NCI-H2196 (cell line): ENCODE data around the gene CAMSAP1.

Source experiments
- DNase-seq: peaks from one replicate; lab custom pipeline; 2025; ENCODE audit not compliant: unreplicated experiment; lab: John Stamatoyannopoulos, UW

Gene CAMSAP1

DNA sequence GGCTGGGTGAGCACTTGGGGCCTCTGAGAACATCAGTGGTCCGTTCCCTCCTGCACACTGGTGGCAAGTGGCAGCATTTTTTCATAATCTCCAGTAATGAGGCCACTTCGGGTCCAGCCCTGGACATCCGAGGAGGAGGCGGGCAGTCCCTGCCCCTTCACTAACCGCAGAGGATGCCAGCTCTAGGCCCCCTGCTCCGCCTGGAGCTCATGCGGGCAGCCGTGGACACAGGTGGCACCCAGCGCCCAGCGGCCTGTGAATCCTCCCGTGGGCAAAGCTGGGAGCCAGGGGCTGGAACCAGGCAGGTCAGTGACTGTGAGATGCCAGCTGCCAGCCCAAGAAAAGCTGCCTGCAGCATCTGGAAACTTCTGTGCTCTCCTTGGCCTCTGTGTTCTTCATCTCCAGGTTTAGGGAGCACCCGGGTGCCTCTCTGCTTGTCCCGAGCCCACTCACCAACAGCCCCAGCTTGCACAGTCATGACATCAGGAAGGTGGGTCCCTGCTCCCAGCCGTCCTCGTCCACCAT, 112.9 kb downstream of the CAMSAP1 start:
- DNase-seq: no peak

DNA sequence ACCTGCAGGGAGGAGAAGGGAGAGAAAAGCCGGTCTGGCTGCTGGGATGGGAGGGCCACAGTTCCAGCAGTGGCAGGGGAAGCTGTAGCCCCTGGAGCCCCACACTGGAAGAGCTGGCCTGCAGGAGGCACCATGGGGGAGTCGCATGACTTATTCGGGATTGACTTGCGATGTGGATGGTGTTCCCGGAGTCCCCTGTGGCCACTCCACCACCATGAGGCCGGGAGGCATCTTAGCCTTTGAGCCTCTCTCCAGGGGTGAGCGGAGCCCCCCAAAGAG, 113.3 kb downstream of the CAMSAP1 start:
- DNase-seq: no peak

DNA sequence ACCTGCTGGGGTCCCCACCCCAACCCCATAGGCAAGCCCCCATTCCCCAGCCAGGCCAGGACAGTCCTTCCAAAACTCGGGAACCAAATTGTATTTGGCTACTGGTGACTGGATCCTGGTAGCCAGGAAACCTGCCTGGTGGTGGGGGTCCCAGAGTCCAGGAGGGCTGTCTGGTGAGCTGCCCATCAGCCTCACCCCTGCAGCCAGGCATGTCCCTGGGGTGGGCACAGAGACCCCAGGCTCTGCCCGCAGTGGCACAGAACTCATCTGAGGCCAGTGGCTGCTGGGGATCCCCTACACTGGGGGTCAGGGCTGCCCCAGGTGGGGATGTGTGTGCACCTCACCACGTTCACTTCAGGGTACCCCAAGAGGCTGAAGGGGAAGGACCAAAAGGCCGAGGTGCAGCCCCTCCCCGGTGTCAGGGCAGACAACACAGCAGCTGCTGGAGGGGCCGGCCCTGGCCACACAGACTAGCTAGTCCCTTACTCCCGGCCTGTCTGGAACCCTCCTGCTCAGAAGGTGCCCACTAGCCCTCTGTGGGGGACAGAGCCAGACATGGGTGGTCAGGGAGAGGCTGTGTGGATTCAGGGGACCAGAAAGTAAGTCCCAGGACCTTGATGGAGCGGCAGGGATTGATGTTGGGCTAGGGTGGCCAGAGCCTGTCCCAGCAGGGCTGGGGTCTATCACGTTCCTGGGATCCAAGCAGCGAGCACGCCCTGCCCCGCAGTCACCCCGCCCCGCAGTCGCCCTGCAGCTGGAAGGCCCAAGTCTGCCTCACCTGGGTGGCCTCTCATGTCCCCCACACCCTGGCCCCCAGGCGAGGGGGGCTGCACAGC, 113.9 kb downstream of the CAMSAP1 start:
- DNase-seq: no peak

DNA sequence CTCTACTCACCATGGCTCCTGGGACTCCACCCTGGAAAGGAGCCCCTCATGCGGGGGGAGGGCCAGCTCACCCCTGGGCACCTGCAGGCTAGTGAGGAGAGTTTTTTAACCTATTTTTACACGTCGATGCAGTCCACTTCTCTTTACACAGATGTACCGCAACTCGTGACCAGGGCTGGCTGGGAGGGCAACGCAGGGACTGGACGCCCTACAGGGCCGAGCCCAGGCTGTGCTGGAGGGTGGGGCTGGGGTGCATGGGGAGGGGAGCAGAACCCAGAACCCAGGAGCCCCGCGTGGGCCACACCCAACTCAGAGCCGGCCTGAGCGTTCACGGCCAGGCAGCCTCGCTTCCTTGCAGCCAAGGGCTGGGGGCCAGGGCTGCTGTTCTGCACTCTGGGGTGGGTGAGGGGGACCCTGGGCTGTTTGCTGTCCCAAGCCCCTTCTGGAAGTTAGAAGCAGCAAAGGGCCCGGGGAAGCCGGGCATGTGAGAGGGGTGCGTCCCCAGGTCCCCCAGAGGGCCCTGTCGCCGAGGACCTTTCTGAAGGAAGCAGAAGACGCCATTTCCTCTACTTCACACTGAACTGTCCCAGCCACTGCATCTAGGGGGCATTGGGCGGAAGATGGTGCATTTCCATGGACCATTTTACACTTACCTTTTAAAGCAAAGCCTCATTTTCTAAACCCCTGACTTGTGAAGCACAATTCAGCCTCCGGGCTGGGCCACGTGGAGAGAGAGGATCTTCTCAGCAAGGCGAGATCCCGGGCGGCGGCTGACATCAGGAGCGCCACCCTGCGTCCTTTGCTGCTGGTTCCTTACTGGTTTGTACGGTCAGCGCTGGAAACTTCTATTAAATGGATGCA, 114.8 kb downstream of the CAMSAP1 start:
- no peak for DNase-seq

DNA sequence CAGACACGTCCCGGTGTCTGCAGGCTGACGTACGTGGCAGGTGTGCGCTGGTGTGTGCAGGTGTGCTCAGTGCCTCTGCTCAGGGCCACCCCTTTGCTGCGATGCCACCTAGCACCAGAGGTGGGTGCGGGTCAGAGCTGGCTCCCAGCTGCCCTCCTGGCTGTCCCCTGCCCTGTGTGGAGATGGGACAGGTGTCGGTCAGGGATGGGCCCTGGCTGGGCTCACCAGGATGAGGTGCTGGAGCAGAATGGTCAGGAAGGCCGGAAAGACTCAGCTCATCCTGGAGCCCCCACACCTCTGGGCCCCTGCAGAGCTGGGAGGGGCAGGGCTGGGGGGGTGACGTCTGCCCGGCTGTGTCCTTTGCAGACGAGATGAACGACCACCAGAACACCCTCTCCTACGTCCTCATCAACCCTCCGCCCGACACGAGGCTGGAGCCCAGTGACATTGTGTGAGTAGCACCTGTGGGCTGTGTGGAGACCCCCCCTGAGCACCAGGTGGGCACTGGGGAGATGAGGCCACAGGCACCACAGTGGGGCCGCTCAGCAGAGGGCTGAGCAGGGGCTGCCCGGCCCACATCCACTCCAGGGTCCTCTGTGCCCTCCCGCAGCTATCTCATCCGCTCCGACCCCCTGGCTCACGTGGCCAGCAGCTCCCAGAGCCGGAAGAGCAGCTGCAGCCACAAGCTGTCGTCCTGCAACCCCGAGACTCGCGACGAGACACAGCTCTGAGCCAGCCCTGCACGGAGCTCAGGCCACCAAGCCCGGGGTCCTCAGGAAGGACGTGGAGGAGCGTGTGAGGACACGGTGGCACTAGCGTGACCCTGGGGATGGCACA, 115.7 kb downstream of the CAMSAP1 start:
- DNase-seq: no peak

DNA sequence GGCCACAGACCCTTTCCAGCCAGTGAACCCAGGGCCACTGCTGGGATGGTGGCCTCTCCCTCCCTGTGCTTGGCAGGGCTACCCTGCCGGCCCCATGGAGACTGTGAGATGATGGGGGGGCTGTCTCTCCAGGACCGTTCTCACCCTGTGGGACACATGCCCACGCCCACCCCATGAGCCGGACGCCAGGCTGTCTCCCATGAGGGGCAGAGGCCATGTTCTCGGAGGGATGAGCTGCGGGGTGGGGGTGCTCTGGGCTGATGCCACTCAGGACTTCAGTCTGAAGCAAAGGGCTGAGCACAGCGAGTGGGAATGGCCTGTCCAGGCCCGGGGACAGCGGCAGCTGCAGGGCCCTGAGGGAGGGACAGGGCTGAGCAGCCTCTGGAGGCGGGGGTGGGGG, 116.5 kb downstream of the CAMSAP1 start:
- DNase-seq: no peak

DNA sequence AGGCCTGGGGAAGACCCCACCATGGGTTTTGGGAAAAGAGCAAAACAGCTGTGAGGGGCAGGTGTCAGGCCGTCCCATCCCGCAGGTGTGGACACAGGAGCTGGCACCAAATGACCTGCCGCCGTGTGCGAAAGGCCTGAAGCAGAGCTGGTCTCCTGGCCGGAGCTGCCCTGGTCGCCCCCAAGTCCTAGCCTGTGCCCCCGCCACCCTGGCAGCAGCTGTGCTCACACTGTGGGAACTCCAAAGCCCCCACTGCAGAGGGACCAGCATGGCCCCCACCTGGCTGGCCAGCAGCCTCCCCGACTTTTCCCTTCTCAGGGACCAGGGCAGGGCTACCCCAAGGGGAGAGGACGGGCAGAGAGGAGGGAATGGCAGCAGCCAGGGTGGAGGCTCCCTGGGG, 117.0 kb downstream of the CAMSAP1 start:
- no peak for DNase-seq

DNA sequence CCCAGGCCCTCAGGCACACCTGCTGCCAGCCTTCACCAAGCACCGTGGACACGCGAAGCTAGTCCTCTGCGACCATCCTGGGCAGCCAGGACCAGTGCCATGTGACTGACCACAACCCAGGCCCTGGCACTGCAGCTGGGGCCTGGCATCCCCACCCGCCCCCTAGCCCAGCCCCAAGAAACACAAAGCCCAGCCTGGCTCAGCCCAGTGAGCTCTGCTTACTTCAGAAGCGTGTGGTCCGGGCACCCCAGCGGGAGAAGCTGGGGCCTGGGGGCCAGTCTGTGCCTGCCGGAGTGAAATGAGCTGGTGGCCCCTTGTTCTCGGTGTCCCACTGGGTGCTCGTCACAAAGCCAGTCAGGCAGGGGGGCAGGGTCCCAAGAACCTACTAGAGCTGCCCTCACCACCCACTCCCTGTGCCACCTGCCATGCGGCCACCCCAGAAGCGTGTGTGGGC, 117.5 kb downstream of the CAMSAP1 start:
- no peak for DNase-seq

DNA sequence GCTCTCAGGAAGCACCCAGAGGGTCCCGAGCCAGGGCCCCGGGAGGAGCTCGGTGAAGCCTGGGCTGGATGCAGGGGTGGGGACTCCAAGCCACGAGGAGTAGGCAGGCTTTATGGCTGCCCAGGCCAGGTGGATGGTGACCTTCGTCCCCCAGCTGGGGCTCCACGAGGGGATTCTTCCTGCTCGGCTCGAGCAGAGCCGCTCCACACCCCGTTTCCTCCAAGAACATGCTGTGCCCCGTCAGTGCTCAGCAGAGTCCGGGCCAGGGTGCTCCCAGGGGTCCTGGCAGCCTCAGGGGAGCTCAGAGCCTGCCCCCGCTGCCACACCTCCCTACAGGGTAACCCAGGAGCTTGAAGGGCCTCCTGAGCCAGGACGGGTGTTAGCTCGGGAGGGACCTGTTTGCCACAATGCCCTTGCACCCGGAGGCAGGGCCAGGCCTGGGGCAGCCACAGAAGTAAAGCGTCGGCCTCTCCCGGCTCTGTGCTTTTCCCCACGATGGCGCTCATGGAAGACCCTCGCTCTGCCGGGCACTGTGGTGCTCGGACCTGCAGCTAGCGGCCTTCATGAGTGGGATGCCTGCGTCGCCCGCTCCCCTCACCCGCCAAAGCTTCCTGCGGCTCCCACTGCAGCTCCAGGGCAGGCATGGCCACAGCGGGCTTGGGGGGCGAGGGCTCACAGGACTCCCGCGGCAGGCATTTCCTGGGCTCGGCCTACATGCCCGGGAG, 118.6 kb downstream of the CAMSAP1 start:
- no peak for DNase-seq

DNA sequence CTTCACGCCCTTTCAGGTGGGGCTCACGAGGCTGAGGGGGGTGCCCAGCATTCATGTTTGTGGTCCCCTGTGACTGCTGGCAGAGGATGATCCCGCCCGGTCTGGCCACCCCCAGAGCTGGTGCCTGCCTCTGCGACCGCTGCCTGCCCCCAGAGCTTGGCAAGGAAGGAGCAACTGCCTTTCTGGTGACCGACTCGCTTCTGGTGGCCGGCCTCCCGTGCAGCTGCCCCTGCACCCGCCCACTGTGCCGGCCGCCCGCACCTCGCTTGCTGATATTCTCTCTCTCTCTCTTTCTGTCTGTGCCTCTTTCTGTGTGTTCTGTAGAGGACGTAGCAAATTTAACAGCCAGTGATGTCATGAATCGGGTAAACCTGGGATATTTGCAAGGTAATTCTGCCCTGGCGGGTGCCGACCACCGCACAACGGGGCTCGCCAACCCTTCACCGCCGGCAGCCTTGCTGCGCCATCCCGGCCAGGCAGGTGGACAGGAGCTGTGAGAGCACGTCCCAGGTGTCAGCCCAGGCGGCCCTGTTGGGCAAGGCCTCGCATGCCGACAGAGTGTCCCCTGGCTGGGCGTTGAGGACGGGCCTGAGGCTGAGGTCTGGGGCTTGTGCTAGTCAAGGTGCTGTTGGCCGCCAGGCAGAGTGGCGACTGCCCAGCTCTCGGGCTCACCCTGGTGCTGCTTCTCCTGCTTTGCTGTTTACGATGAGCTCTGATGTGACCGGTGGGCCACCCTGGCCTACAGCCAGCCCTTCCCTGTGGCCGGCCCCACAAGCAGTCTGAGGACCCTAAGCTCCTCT, 119.4 kb downstream of the CAMSAP1 start:
- no peak for DNase-seq

DNA sequence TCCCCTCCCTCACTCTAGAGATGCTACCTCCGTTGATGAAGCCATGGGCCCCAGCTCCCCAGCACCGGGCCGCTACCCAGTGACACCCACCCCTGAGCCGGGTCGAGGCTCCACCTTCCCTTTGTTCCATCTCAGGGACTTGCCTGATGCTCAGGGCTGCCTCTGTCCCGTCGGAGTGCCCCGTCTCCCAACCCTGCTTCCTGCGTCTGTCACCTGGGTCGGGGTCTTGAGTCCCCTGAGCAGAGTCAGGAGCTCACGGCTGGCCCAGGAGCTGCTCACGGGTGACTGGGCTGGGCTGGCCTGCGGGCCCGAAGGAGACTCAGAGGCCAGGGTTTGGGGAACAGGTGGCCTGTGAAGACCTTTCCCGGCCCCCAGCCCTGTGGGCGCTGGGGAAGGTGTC, 120.0 kb downstream of the CAMSAP1 start:
- no peak for DNase-seq

DNA sequence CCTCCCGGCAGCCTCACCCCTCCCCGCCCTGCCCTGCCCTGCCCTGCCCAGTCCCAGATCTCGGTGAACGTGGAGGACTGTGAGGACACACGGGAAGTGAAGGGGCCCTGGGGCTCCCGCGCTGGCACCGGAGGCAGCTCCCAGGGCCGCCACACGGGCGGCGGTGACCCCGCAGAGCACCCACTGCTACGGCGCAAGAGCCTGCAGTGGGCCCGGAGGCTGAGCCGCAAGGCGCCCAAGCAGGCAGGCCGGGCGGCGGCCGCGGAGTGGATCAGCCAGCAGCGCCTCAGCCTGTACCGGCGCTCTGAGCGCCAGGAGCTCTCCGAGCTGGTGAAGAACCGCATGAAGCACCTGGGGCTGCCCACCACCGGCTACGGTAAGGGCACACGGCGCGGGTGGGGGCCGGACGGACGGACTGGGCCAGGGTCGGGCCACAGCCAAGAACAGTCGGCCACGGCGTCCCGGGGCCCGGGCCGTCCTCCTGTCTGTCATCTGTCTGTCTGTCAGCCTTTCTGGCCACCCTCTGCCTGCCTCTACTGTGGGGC, 121.1 kb downstream of the CAMSAP1 start:
- no peak for DNase-seq

DNA sequence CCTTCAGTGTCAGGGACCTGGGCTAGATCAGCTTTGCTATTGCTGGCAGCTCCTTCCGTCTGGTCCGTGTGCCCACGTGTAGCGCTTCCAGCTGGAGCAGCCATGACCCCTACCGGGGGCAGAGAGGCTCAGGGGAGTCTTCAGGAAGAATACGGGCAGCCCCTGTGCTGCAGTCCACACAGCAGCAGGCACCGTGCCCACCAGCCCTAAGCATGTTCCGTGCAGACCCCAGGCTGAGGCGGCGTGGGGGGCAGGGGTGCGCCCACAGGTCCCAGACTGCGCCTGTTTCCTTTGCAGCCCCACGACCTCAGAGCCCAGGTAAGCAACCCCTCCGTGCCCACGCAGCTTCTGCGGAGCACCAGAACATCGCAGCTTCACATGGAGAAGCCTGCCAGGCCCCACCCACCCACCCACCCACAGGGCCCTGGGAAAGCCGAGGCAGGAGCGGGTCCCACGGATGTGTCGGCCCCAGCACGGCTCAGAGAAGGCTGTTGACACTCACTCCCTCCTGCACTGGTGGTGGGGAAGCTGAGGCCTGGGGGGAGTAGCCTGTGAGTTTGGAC, 122.3 kb downstream of the CAMSAP1 start:
- DNase-seq: no peak

DNA sequence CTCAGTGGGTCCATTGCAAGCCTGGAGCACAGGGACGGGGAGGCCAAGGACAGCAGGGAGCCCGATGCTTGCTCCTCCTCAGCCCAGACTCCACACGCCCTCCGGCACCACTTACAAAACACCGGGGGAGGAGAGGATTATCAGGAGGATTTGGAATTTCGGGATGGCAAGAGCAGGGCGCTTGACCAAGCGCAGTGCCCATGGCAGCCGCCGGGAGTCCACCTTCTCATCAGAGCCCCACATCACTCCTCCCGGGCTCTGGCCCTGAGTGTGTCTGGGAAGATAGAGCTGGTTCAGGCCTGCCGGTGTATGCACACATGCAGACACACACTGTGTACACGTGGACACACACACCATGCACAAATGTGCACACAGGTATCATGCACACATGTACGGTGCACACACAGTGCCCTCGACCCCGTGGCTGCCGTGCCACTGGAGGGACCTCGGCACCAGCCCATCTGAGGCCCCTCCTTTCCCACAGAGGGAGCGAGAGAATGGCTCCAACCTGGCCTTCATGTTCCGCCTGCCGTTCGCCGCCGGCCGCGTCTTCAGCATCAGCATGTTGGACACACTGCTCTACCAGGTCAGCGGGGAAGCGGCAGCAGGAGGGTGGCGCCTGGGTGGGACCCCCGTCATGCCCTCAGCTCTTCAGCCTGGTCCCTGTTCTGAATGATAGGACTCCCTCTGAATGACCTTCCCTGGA, 123.7 kb downstream of the CAMSAP1 start:
- DNase-seq: no peak

DNA sequence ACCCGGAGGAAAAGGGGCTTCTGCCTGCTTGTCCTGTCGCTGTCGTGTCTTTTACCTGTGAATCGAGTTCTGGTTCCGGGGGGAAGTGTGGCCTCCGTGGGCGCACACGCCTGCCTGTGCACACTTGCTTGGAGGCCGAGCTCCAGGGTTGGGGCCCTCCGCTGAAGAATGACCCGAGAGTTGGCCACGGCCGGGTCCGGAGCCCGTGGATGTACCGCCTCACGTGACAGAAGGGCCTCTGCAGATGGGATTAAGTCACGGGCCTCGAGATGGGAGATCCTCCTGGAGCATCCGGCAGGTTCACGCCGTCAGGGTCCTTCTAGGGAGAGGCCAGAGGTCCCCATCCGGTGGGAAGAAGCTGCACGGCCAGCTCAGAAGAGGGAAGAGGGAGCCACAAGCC, 124.4 kb downstream of the CAMSAP1 start:
- DNase-seq: no peak

DNA sequence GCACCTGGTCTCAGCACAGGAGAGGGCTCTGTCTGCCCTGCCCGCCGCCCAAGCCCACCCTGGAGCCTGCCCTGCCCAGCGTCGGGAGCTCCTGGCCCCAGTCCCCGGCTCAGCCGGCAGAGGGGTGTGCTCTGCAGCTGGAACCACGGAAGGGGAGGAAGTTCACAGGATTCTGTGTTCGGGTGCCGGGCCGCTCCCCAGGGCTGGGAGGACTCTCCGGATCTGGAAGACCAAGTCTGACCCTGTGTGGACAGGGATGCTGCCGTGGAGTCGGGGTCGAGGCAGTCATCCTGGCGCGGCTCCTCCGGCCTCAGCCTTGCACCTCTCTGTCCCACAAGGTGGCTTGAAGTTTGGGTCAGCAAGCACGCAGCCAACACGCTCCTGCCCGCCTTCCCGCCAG, 126.7 kb downstream of the CAMSAP1 start:
- DNase-seq: no peak

DNA sequence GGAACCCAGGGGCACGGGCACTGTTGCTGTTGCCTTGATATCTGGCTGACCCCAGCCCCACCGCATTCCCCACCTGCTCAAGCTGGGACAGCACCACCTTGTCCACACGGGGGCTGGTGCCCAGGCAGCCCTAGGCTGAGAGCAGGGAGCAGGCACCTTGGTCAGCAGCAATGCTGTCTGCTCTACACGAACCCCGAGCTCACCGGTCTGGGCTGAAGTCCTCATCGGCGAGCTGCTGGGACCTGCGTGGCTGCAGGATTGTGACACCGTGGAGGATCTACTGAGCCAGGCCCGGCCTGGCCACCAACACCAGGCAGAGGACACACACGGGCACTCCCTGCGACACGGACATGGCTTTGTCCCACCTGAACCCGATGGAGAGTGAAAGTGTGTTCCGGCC, 127.3 kb downstream of the CAMSAP1 start:
- DNase-seq: no peak

DNA sequence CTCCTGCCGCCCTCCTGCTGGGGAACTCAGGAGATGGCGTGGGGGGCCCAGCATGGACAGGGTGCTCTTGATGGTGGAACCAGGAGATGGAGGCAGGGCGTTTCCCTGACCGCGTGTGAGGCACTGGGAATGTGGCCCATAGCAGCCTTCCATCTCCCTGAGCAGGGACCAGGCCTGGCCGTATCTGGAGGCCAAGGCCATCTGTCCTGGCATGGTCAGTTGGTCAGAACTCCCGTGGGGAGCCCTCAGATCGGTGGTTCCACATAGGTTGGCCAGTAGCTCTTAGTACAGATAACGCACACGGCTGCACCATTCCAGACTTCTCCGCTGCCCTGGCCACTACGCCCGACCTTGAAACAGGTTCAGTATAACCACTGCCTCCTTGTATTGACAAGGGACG, 127.8 kb downstream of the CAMSAP1 start:
- DNase-seq: no peak

DNA sequence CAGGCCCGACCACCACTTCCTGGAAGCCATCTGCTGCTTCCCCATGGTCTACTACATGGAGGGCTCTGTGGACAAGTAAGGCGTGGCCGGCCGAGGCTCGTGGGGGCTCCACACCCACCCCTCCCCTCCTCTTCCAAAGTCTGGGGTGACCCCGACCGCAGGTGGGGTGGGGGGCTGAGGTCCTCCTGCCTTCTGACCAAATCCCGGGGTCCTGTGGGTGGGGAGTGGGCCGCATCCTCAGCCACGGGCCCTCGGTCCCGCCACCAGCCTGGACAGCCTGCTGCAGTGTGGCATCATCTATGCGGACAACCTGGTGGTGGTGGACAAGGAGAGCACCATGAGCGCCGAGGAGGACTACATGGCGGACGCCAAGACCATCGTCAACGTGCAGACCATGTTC, 128.9 kb downstream of the CAMSAP1 start:
- DNase-seq: no peak
